Vagina (tissue), 2 donors: ENCODE measurements around the gene PRSS57.

Source experiments
- CTCF ChIP-seq, 3 experiments: fragments of 450-650 bp in 2 of 3; fragments of 200-600 bp in 1 of 3; sonication (generic) in 1 of 3; IDR thresholded peaks; one replicate each; pipeline ENCODE4 v1.5.1; 2017 to 2019; ENCODE audit warnings: antibody characterized with exemption in 3 of 3, mild to moderate bottlenecking in 2 of 3, moderate library complexity in 2 of 3
- POLR2A ChIP-seq, 2 donors: fragments of 450-650 bp; IDR thresholded peaks; one replicate each; pipeline ENCODE4 v1.6.1; 2017; ENCODE audit warnings: antibody characterized with exemption in 2 of 2, mild to moderate bottlenecking in 2 of 2, moderate library complexity in 2 of 2

GRCh38 chr19:732148-733069 is 37.2 kb upstream of the PRSS57 start:
- TF ChIP-seq POLR2A (IDR thresholded peaks at IDR 0.05) (no peak), CTCF (IDR thresholded peaks at IDR 0.05) (no peak)
